ENCODE measurements around the gene UBE2Q2.
"Not testable (repeated sequence)": the region's sequence is repeated elsewhere in the genome, so short reads cannot be mapped to it uniquely, and the experiment has no call there.

UBE2Q2 gene

GRCh38 chr15:75867449-75867848 lies 24.2 kb downstream of the UBE2Q2 start:
- DNase-seq, result no peak

- no peak for DNase-seq
These were observed 24.8 kb downstream of the UBE2Q2 start for GRCh38 chr15:75868019-75868418.

GRCh38 chr15:75869446-75869845 lies 26.2 kb downstream of the UBE2Q2 start:
- DNase-seq, result no peak

- not testable (repeated sequence) for DNase-seq
These were observed 28.3 kb downstream of the UBE2Q2 start for GRCh38 chr15:75871589-75871988.

DNA sequence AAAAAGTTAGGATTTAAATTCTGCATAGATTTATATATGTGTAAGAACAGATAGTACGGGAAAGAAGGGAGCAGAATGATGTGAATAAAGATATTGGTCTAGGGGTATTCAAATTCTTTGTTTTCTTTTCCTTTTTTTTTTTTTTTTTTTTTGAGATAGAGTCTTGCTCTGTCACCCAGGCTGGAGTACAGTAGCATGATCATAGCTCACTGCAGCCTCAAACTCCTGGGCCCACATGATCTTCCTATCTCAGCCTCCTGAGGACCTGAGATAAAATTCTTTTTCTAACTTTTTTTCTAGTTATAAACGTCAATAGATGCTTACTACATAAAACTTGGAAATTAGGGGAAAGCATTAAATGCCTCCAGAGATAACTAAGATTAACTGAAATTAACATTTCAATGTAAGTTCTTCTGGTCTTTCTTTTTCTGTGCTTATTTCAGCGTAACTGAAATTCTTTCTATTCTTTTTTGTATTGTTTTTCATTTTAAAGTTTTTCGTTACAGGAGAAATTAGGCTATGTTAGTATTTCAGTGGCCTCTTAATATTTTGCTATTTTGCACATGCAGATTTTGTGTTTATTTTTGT lies 29.2 kb downstream of the UBE2Q2 start:
- no peak for DNase-seq

DNA sequence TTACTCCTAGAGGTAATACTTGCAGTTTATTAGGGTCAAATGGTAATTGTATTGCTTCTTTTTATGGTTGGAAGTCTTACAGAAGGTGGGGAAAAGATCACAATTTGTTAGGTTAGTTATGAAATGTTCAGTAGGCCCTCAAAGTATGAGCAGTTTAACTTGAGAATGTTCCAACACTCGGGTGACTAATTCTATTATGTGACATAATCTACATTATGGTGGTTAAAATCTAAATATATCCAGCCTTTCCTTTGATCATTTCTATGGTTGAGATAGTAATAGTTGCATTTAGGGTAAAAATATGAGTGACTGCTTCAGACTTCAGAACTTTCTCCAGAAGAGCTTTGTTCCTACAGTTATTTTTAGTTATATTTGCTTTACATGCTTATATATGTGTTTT lies 40.8 kb downstream of the UBE2Q2 start:
- no peak for DNase-seq

GRCh38 chr15:75887178-75887577 lies 43.9 kb downstream of the UBE2Q2 start:
- DNase-seq, result no peak

DNA sequence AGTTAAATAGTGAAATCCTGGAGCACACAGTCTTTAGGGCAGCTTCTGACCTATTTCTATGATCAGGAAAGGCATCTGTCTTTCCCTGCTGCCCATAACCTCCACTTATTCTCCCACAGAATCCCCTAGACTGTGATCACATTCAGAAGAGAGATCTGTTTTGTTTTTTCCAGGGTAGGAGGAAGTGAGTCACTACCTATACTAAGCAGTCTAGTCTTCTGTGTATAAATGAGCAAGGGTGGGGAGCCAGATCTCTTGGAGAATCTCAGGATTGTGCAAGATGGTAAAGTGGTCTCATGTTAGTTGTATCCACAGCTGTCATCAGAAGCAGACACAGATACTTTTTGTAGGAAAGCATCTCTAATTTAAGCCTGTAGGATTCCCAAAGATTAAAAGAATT lies 48.6 kb downstream of the UBE2Q2 start:
- no peak for DNase-seq

DNA sequence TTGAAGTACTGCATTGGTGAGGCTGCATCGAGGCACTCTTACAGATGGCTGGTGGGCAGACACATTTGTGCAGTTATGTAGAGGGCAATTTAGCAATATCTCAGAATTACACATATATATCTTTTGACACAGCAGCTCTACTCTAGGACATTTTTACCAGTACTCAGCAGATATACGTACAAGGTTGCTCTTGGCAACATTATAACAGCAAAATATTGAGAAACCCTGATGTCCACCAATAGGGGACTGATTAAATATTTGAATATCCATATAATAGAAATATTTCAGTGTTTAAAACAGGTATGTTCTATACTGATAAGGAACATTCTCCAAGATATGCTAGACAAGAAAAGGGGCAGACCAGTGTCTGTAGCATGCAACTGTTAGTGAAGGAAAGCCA lies 52.5 kb downstream of the UBE2Q2 start:
- DNase-seq, result no peak

GRCh38 chr15:75900577-75900976 lies 57.3 kb downstream of the UBE2Q2 start:
- DNase-seq, result no peak

DNA sequence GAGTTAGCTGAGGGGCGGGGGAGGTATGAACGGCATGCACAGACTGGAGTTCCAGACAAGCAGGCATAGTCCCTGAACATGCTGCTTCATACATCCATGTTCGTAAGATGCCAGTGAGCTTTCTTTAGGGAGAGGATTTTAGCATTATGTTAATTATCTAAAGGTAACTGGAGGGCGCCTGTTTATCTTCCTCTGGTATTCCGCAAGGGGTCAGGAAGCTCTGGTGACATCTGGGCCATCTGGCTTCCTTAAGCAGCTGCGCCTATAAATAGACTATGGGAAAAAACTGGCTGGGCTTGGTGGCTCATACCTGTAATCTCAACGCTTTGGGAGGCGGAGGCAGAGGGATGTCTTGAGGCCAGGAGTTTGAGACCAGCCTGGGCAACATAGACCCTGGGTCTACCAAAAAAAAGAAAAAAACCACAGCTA lies 58.9 kb downstream of the UBE2Q2 start:
- DNase-seq, result no peak

DNA sequence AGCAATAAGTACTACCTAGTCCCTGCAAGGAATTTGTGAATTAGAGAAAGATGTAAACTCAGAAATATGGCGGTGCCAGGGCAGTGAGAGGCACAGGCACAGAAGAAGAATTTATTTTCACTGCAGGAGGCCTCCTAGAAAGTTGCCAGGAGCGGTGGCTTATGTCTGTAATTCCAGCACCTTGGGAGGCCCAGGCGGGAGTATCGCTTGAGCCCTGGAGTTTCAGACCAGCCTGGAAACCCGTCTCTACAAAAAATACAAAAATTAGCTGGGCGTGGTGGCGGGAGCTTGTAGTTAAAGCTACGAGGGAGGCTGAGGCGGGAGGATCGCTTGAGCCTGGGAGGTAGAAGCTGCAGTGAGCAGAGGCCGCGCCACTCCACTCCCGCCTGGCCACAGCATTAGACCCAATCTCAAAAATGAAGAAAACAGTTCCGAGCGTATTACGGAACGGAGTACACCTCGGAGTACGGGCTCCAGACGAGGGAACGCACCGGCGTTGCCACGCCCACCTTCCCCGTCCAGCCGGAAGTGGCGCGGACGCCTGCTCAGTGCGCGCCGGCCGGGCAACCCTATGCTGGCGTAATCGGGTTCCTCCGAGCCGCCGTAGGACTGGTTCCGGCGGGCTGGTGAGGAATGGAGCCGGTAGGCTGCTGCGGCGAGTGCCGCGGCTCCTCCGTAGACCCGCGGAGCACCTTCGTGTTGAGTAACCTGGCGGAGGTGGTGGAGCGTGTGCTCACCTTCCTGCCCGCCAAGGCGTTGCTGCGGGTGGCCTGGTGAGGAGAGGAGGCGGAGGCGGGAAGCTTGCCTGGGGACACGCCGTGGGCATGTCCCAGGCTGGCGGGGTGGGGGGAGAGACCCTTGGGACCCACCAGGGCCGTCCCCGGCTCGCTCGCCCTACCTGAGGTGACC lies 60.3 kb downstream of the UBE2Q2 start, which contains the start of gene FBXO22:
TSS of gene FBXO22 (plus strand) at position 548 of the 909 bp plus-strand sequence. CDS start at position 634, 86 bp downstream.
- peak; percentile 55 for DNase-seq

DNA sequence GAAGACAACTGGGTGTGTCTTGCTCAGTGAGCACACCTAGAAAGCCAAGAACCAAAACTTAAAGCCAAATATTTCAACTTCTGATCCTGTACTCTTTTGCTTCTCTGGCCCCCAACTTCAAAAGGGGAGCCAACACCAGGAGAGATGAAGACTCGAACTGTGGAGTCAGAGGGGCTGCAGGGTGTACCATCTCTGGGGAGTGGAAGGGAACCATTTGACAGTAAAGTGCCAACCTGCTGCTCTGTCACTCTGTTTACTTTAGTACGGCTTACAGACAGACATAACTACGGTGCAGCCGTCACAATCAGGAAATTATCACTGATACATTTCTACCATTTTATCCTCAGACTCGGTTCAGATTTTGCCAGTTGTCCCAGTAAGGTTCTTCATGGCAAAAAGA lies 62.0 kb downstream of the UBE2Q2 start:
- DNase-seq, result no peak

GRCh38 chr15:75910355-75910754 lies 67.1 kb downstream of the UBE2Q2 start:
- not testable (repeated sequence) for DNase-seq

- DNase-seq, result no peak
These were observed 73.7 kb downstream of the UBE2Q2 start for GRCh38 chr15:75916978-75917377.

- no peak for DNase-seq
These were observed 74.9 kb downstream of the UBE2Q2 start for GRCh38 chr15:75918135-75918534.

DNA sequence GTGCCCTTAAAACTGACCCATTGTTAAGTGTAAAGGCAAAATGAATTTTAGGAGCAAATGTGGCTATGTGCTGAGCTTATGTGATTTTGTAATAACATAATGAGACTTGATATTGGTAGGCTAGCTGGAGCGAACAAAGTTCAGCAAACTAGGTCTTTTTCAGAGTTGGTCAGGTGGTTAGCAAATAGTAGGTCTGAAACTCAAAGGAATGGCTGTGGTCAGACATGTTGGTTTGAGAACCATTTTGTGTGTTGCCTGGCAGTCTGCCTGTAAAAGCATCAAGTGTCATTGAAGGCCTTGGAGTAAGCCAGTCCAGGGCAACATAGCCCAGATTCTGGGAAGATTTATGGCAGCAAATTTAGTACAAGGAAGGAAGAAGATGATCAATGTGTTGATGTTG lies 76.8 kb downstream of the UBE2Q2 start:
- DNase-seq, result no peak

- DNase-seq, result no peak
These were observed 78.8 kb downstream of the UBE2Q2 start for GRCh38 chr15:75921732-75922703.

GRCh38 chr15:75923756-75924155 lies 80.5 kb downstream of the UBE2Q2 start:
- no peak for DNase-seq

GRCh38 chr15:75924576-75924975 lies 81.3 kb downstream of the UBE2Q2 start:
- DNase-seq, result no peak

GRCh38 chr15:75925440-75925839 lies 82.2 kb downstream of the UBE2Q2 start:
- DNase-seq, result no peak

GRCh38 chr15:75926931-75927330 lies 83.7 kb downstream of the UBE2Q2 start:
- no peak for DNase-seq

DNA sequence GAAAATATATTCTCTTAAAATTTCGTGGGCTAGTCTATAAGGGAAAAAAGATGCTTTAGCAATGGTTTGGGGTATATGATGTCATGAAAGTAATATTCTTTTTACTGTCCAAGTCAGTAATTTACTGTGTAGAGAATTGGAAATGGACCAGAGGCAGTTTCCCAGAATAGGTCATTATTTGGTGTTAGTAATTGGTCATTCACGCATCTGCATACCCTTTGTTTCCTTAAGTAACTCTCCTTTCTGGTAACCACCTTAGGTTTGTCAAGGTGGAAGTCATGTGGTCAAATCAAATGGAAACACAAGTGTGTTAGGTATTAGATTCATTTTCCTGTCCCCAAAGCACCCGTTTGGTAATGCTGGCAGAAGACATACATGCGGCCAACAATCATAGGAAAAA lies 84.4 kb downstream of the UBE2Q2 start:
- no peak for DNase-seq
